GM18951 (cell line): Measurements from ENCODE around the gene SHD.
"Not testable (repeated sequence)": the region's sequence is repeated elsewhere in the genome, so short reads cannot be mapped to it uniquely, and the experiment has no call there.

ENCODE experiments used
- POLR2A ChIP-seq: IDR thresholded peaks from 4 replicates; pipeline ENCODE4 v1.6.1; 2011; ENCODE audit warnings: mild to moderate bottlenecking; ENCODE audit not compliant: insufficient read length, insufficient read depth; ENCODE audit errors: extremely low read depth
- in situ Hi-C: fragments of 300-500 bp; cut with MboI; formaldehyde crosslinking; loops from one replicate; pipeline ENCODE4 v1.12.0; 2022; ENCODE audit warnings: low sequenced_read_pairs, mixed read lengths, inconsistent platforms; ENCODE audit not compliant: unreplicated experiment

The SHD gene

DNA sequence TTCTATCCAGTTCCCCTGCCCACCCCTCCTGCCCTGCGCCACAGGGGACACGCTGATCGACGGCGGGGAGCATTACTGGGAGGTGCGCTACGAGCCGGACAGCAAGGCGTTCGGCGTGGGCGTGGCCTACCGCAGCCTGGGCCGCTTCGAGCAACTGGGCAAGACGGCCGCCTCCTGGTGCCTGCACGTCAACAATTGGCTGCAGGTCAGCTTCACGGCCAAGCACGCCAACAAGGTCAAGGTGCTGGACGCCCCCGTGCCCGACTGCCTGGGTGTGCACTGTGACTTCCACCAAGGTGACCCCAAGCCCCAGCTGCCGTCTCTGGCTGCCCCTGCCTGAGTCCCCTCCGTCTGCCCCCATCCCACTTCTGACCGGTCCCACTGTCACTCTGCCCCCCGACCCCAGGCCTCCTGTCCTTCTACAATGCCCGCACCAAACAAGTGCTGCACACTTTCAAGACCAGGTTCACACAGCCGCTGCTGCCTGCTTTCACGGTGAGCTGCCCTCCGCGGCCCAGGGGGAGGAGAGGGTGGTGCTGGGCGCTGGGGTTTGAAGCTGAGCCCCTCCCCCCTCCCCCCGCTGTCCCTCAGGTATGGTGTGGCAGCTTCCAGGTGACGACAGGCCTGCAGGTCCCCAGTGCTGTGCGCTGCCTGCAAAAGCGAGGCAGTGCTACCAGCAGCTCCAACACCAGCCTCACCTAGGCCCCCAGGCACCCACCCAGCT, 44.0 kb downstream of the SHD start:
- in situ Hi-C loops, result no loop called here
- TF ChIP-seq POLR2A, result no peak

DNA sequence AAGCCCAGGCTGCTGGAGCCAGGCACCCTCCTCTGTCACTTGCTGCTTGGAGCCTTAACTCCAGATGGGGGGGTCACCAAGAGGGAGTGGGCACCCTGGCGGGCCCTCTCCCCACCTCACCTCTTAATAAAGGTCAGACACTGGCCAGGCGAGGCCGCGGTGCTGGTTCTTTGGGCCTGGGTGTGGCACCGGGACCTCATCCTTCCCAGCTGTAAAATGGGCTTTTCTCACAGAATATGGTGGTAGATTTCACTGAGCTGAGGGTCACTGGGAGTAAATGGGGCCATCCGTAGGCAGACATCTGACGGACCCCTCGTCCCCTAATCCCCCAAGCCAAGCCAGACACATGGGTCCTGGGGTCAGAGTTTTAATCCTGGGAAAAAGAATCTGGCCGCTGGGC, 44.6 kb downstream of the SHD start:
- in situ Hi-C loops, result no loop called here
- no peak for TF ChIP-seq POLR2A

DNA sequence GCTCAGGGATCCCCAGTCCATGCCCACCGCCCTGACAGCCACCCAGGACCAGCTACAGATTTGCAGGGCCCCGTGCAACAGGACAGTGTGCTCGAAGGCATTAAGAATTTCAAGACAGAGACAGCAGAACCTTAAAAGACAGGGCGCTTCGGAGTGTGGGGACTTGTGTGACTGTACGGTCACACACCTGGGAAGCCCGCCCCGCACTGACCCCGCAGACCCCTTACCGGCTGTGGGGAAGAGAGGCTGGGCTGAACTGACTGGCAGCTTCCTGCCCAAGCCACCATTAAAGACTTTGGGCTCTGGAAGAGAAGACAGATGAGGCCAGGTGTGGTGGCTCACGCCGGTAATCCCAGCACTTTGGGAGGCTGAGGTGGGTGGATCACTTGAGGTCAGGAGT, 45.2 kb downstream of the SHD start:
- in situ Hi-C loops, result no loop called here
- no peak for TF ChIP-seq POLR2A

DNA sequence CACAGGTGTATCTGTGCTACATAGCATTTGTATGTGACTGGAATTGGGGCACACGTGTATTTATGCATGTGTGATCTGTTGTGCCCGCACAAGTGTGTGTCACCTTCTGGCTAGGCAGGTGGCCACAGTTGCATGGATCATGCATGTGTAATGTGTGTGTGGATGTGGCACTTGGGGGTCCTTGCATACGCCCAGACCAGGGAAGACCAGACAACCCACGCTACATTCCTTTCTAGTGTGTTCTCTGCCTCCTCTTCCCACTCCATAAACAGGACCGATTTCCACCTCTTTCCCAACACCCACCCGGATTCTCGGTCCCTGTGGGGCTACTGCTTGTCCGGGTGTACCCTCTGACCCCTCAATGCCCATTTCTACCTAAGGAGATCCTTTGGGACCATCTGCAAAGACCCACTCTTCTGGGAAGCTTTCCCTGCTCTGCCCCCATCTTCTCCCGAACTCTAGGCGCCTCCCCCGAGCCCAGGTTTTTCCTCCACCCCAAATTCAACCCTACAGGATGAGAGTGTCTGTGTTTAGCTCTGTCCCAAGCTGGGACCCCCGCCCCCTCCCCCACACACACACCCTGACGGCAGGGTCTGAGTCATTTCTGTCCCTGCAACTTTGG, 47.3 kb downstream of the SHD start:
- TF ChIP-seq POLR2A, result no peak
- in situ Hi-C loops, result no loop called here

DNA sequence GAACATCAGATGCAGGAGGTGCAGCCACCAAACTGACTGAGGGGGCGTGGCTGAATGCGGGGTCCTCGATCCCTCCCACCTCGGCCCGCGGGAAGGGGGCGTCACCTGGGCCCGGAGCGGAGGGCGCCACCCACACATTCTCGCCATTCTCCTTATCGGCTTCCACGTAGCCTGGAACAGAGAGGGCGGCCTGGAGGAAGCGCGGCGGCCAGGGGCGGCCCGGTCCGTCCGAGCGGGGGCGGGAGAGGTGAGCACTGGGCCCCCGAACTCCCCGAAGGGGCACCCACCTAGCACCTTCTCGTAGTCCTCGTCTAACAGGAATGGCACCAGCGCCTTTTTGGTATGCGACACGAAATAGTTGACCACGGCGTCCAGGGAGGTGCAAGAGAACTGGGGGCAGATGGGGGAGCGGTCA, 47.8 kb downstream of the SHD start:
- in situ Hi-C loops, result no loop called here
- no peak for TF ChIP-seq POLR2A

DNA sequence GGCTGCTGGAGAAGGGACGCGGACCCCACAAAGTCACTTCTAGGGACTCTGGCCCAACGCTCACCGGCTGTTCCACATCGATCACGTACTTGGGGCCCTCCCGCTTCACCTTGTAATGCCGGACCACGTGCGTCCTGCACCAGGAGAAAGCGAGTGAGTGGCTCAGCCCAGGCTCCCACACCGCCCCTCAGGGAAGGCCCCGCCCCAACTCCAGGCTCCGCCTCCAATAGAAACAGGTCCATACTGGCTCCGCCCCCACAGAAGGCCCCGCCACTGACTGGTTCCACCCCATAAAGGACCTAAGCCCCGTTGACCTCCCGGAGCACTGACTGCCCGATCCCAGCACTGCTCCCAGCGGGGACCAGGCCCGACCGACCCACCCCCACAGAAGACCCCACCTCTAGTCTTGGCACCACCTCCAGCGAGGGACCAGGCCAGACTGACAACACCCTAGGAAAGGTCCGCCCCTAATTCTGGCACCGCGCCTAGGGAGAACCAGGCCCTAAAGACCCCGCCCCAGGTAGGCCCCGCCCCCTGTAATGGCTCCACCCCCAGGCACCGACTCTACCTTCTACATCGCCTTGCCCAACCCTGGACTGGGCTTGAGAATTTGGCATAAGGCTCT, 48.3 kb downstream of the SHD start:
- no peak for TF ChIP-seq POLR2A
- in situ Hi-C loops, result no loop called here

DNA sequence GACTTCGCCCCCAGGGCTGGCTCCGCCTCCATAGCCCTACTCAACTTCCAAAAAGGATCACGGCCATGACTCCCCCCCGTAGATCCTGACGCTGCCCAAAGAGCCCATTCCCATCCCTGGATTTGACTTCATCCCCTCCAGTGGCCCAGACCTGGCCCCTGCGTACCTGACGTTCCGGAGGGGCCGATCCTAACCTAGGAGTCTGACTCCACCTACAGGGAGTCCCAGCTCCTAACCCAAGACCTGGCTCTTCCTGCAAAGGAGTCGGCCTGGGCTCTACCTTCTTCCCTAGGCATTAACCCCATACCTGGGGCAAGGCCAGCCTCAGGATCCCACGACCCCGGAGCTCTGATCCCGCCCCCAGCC, 48.8 kb downstream of the SHD start:
- TF ChIP-seq POLR2A, result no peak
- in situ Hi-C loops, result no loop called here

DNA sequence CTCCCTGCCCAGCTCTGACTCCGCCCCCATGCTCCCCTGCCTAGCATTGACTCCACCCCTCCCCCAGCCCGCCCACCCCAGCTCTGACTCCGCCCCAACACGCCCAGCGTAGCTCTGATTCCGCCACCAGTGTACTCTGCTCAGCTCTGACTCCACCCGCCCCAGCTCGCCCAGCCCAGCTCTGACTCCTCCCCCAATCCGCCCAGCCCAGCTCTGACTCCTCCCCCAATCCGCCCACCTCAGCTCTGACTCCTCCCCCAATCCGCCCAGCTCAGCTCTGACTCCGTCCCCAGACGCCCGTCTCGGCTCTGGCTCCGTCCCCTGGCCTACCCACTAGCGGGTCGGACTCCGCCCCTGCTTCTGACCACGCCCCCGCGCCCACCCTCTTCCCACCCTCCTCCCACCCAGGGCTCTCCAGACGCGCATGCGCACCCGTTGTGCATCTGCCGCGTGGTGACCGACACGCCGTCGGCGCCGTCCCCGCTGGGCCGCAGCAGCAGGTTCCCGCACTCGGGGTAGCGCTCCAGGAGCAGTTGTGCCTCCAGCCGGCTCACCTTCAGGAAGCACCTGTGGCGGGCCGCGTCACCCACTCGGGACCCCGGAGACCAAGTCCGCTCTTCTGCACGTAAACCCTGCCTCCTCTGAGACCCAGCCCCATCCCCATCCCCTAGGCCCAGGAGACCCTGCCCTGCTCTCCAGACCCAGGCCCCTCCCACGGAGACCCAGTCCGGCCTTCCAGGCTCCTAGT, 49.4 kb downstream of the SHD start:
- in situ Hi-C loops, result no loop called here
- TF ChIP-seq POLR2A, result peak; percentile 87

DNA sequence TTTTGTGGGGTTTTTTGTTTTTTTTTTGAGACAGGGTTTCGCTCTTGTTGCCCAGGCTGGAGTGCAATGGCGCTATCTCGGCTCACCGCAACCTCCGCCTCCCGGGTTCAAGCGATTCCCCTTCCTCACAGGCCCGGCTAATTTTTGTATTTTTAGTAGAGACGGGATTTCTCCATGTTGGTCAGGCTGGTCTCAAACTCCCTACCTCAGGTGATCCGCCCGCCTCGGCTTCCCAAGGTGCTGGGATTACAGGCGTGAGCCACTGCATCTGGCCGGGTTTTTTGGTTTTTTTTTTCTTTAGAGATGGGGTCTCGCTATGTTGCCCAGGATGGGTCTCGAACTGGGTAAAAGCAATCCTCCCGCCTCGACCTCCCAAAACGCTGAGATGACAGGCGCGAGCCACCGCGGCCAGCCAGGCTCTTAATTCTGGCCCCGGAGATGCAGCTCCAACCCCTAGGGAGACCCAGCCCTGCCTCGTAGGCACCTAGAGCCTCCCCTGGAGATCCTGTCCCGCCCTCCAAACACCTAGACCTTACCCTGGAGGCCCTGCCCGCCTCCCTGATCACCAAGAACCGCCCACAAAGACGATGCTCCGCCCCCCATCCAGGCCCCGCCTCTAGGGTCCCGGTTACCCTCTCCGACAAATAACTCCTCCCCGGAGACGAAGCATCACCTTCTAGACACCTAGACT, 50.1 kb downstream of the SHD start:
- in situ Hi-C loops, result not testable (repeated sequence)

DNA sequence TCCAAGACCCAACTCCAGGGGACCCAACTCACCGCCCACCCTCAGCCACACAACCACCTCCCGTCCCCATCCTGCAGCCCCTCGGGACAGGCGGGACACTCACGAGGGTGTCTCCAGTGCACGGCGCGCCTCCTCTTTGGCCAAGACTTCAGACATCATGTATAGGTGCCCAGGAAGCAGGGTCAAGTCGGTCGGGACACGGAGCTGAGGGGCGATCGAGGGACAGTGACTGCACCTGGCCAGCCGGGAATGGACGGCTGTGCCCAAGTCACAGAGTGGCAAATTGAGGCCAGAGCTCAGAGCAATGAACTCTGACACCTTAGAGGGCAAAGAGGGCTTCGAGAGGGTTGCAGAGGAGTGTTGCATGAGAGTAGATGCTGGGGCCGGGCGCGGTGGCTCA, 50.8 kb downstream of the SHD start:
- in situ Hi-C loops, result no loop called here
- TF ChIP-seq POLR2A, result no peak

DNA sequence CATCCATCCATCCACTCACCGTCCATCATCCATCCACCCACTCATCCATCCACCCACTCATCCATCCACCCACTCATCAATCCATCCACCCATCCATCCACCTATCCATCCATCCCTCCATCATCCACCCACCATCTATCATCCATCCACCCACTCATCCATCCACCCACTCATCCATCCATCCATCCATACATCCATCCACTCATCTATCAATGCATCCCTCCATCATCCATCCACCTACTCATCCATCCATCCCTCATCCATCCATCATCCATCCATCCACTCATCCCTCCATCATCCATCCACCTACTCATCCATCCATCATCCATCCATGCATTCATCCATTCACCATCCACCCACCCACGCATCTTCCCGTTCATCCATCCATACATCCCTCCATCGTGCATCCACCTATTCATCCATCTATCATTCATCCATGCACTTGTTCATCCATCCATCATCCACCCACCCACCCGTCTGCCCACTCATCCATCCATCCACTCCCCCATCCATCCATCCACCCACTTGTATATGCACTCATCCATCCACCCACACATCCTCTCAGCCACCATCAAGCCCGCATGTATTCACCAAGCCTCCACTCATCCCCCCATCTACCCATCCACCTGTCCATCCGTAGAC, 56.0 kb downstream of the SHD start:
- TF ChIP-seq POLR2A, result no peak
- in situ Hi-C loops, result no loop called here

DNA sequence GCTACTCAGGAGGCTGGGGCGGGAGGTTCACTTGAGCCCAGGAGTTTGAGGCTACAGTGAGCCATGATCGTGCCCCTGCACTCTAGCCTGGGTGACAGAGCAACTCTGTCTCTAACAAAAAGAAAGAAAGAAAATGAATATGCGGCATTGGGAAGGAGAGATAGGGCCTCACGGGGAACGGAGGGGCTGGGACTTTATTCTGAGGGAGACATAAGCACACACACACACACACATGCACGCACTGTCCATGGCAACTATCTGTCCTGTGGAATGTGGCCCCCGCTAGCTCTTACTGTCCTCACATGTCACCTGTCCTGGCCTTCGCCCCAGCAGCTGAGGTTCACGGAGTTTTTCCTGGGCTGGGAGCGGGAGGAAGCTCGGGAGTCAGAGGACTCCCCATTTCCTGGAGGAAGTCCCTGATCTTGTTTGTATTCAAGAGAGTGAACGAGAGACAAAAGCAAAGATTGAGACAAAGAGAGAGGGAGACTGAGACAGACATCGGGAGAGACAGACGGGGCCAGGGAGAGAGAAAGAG, 58.9 kb downstream of the SHD start:
- TF ChIP-seq POLR2A, result no peak
- in situ Hi-C loops, result no loop called here
